Cardiac fibroblast (primary cell): ENCODE results near the gene PSMD13.

Source experiments
- DNase-seq, 2 donors: peaks; one replicate each; pipeline versions ENCODE4 v3.0.0 to v3.0.0-alpha.2; 2010; ENCODE audit warnings: low read depth in 2 of 2
- H3K4me3 ChIP-seq, 2 donors: replicated peaks in 1 of 2; 1 replicate in 1 of 2; 2 replicates in 1 of 2; pipeline ENCODE4 v1.5.1; 2011; ENCODE audit warnings: low read depth in 2 of 2, low read length in 2 of 2, mild to moderate bottlenecking in 2 of 2, moderate library complexity in 1 of 2
- CTCF ChIP-seq: IDR thresholded peaks from one replicate; pipeline ENCODE4 v1.5.1; 2011; ENCODE audit warnings: low read depth, mild to moderate bottlenecking, low read length, inconsistent platforms

PSMD13 gene

DNA sequence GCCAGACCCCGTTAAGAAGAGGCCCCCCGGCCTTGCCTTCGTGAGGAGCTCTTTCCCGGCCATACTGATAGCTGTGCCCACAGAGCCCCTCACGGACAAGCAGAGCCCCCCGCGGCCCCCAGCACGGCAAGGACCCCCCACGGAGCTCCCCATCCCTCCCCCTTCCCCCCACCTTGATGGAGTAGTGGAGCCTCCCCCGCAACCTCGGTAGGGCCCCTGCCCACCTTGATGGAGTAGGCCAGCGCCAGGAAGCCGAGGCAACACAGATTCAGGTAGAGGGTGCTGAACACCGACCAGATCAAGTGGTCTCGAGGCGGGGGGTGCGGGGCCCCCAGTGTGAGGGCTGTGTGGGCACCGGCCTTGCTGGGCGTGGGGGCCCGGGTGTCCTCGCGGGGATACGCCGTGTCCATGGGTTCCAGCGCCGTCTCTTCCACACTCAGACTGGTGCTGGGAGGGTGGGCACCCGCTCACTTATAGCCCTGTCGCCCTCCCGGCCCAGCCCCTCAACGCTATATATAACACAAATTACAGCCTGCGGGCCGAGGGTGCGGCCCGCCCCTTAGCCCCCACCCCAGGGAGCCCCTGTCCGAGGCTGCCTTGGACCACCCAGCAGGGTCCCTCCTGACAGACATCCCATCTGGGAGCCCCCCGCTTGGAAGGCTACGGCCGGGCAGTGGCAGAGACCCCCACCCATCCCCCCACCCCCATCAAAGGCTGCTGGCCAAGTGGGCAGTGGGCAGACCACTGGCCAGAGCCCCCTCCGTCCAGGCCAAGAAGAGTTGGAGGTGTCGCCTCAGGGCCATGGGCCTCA lies 62.5 kb downstream of the PSMD13 start, which contains the start of gene IFITM5:
TSS of gene IFITM5 (minus strand) at position 446 of the 811 bp plus-strand sequence. CDS start at position 410, 36 bp downstream.
- TF ChIP-seq CTCF, result no peak
- DNase-seq, result no peak
- H3K4me3 ChIP-seq, result no peak within 1 kb of the TSS

DNA sequence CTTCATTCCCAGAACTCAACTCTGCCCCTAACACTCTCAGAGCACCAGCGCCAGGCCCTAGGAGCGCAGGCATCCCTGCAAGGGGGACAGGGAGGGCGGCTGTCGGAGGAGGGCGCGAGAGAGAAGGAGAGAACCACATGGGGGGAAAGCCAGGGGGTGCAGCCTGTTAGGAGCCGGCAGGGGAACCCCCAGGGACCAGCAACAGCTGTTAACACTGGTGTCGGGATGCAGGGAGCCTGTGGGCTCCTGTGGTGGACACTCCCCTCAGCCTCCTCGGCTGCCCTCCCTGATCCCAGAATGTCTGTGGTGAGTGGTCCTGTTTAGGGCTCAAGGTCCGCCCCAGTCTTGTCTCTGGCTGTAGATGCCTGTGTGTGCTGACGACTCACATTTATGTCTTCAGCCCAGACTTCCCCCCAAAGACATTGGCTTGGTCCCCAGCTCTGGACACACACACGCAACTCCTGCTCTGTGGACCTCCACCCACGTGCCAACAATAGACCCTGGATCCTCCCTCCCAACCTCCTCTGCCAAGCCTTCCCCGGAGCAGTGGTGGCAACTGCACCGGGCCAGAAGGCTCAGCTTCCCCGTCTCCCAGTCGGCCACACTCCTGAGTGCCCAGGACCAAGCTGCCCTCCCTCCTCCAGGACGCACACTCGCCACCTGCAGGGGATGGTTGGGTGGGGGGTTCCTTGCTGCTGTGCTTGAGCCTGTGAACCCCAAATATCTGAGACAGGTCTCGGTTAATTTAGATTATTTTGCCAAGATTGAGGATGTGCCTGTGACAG lies 63.4 kb downstream of the PSMD13 start:
- peak; percentile 1 for TF ChIP-seq CTCF
- DNase-seq, result peak in 1 of 2 donors; percentile 46
- H3K4me3 ChIP-seq, result no peak overlapping the region
